B cell (primary cell): ENCODE measurements around the gene CNTNAP1. TPM values are rescaled to one million over a fixed set of nuclear protein-coding genes. Genes with fewer than 3 reads are reported as not detected.

Source experiments
- ATAC-seq: fragments of 200-7000 bp; cut with Tn5 transposase; one replicate; pipeline ENCODE4 v1.10.0; 2021; ENCODE audit warnings: low read depth, mild to moderate bottlenecking, moderate number of reproducible peaks, moderate library complexity
- CTCF ChIA-PET: fragments of 350-600 bp; sonication (Branson Sonifier 250); formaldehyde crosslinking; loops from one replicate; lab custom pipeline; 2021; ENCODE audit warnings: antibody characterized with exemption, inconsistent platforms; lab: Charles Lee
- POLR2A ChIA-PET: fragments of 350-600 bp; sonication (Branson Sonifier 250); formaldehyde crosslinking; loops from one replicate; lab custom pipeline; 2021; ENCODE audit warnings: antibody characterized with exemption; lab: Charles Lee
- DNase-seq: peaks from one replicate; pipeline ENCODE4 v3.0.0; 2013
- H2AFZ ChIP-seq: 2 replicates; pipeline ENCODE4 v1.6.1; 2012; ENCODE audit warnings: mild to moderate bottlenecking, low read depth, low read length; ENCODE audit not compliant: insufficient read depth, poor library complexity, severe bottlenecking
- H3K27ac ChIP-seq, 2 donors: 1 replicate in 1 of 2; 2 replicates in 1 of 2; pipeline ENCODE4 v1.5.1; 2012 to 2013; ENCODE audit warnings: low read length in 2 of 2, mild to moderate bottlenecking in 2 of 2, moderate library complexity in 1 of 2
- H3K27me3 ChIP-seq, 4 experiments: fragments of 200-600 bp in 1 of 4; sonication (generic) in 1 of 4; replicated peaks in 1 of 4; 1 replicate in 2 of 4; 2 replicates in 2 of 4; pipeline versions ENCODE4 v1.6.1 to v1.7.0; 2013 to 2016; ENCODE audit warnings: low read length in 3 of 4, mild to moderate bottlenecking in 2 of 4, mixed read lengths in 1 of 4, moderate library complexity in 1 of 4; ENCODE audit not compliant: insufficient read depth in 4 of 4, control insufficient read depth in 3 of 4; ENCODE audit errors: control extremely low read depth in 1 of 4
- H3K36me3 ChIP-seq, 2 experiments: replicated peaks in 1 of 2; 1 replicate in 1 of 2; 2 replicates in 1 of 2; pipeline versions ENCODE4 v1.6.1 to v1.7.1; 2013; ENCODE audit warnings: low read length in 1 of 2; ENCODE audit not compliant: insufficient read depth in 2 of 2, control insufficient read depth in 1 of 2; ENCODE audit errors: control extremely low read depth in 1 of 2, extremely low read depth in 1 of 2
- H3K4me1 ChIP-seq, 2 donors: fragments of 200-600 bp in 1 of 2; sonication (generic) in 1 of 2; 1 replicate in 1 of 2; 2 replicates in 1 of 2; pipeline versions ENCODE4 v1.5.1 to v1.6.1; 2013 to 2017; ENCODE audit warnings: low read length in 2 of 2; ENCODE audit not compliant: control insufficient read depth in 2 of 2, insufficient read depth in 2 of 2
- H3K4me2 ChIP-seq: replicated peaks from 2 replicates; pipeline ENCODE3; 2012; ENCODE audit warnings: mild to moderate bottlenecking, low read depth, low read length; ENCODE audit not compliant: poor library complexity, severe bottlenecking
- H3K4me3 ChIP-seq, 5 experiments: fragments of 200-600 bp in 1 of 5; sonication (generic) in 1 of 5; 1 replicate in 3 of 5; 2 replicates in 2 of 5; pipeline versions ENCODE4 v1.5.1 to v1.7.0; 2011 to 2016; ENCODE audit warnings: low read length in 4 of 5, mild to moderate bottlenecking in 4 of 5, low read depth in 2 of 5, control low read depth in 1 of 5, moderate library complexity in 1 of 5; ENCODE audit not compliant: insufficient read depth in 1 of 5; ENCODE audit errors: control extremely low read depth in 1 of 5, extremely low read depth in 1 of 5
- H3K79me2 ChIP-seq: fragments of 200-600 bp; sonication (generic); one replicate; pipeline ENCODE4 v1.6.0; 2016; ENCODE audit warnings: low read length; ENCODE audit not compliant: control insufficient read depth, insufficient read depth
- H3K9ac ChIP-seq: fragments of 200-600 bp; sonication (generic); 2 replicates; pipeline ENCODE4 v1.6.1; 2017; ENCODE audit warnings: mild to moderate bottlenecking, low read length, moderate library complexity
- H3K9me3 ChIP-seq, 3 donors: one replicate each; pipeline versions ENCODE4 v1.6.1 to v1.7.1; 2013; ENCODE audit warnings: low read length in 2 of 3; ENCODE audit not compliant: control insufficient read depth in 2 of 3, insufficient read depth in 1 of 3; ENCODE audit errors: control extremely low read depth in 1 of 3
- H4K20me1 ChIP-seq: 2 replicates; pipeline ENCODE4 v1.6.0; 2012; ENCODE audit warnings: mild to moderate bottlenecking, low read length; ENCODE audit not compliant: insufficient read depth, control insufficient read depth, poor library complexity, severe bottlenecking
- H3K27ac Mint-ChIP-seq: one replicate; pipeline ENCODE4 v1.8.0; 2021; ENCODE audit warnings: mixed read lengths
- H3K27me3 Mint-ChIP-seq: one replicate; pipeline ENCODE4 v1.8.0; 2021; ENCODE audit warnings: mixed read lengths
- H3K4me1 Mint-ChIP-seq: one replicate; pipeline ENCODE4 v1.8.0; 2021; ENCODE audit warnings: mixed read lengths
- H3K4me3 Mint-ChIP-seq: one replicate; pipeline ENCODE4 v1.8.0; 2021; ENCODE audit warnings: mixed read lengths
- H3K9me3 Mint-ChIP-seq: one replicate; pipeline ENCODE4 v1.8.0; 2022; ENCODE audit warnings: mixed read lengths; ENCODE audit not compliant: insufficient read depth
- EZH2 ChIP-seq: IDR thresholded peaks from 2 replicates; pipeline ENCODE4 v1.6.1; 2012; ENCODE audit warnings: borderline replicate concordance, low read depth, mild to moderate bottlenecking, moderate library complexity, low read length; ENCODE audit not compliant: insufficient read depth, poor library complexity, severe bottlenecking
- WGBS: methylation state at CpG from one replicate; pipeline ENCODE4 v1.1.5; 2013; ENCODE audit warnings: missing lambda C conversion rate; ENCODE audit not compliant: insufficient coverage; 5-methylcytosine and 5-hydroxymethylcytosine counted together
- intact Hi-C: fragments of 100-400 bp; cut with micrococcal nuclease; formaldehyde crosslinking; loops from one replicate; pipeline ENCODE4 v1.10.0; 2022
- polyA plus RNA-seq: library from polyadenylated mRNA; depleted of rRNA; stranded (reverse); fragments of >200 nt; gene quantifications from 2 replicates; pipeline ENCODE4 v1.2.3, GENCODE V29; 2012
- total RNA-seq, 2 donors: library from RNA; stranded (reverse); fragments of 120-200 nt in 1 of 2; gene quantifications; 1 replicate in 1 of 2; 2 replicates in 1 of 2; pipeline versions ENCODE4 v1.2.3 to v1.2.4, GENCODE V29; 2013 to 2022
- TF ChIP-seq, protein P1 (sequence below): fragments of 200-600 bp; IDR thresholded peaks from one replicate; pipeline ENCODE4 v1.8.0; 2022; ENCODE audit warnings: antibody characterized with exemption, mild to moderate bottlenecking

Gene CNTNAP1
- total and polyA plus RNA-seq, 2 donors (not counting 1 experiment from before 2014, with no cell fraction given) = 3.5 to 4.7 TPM

DNA sequence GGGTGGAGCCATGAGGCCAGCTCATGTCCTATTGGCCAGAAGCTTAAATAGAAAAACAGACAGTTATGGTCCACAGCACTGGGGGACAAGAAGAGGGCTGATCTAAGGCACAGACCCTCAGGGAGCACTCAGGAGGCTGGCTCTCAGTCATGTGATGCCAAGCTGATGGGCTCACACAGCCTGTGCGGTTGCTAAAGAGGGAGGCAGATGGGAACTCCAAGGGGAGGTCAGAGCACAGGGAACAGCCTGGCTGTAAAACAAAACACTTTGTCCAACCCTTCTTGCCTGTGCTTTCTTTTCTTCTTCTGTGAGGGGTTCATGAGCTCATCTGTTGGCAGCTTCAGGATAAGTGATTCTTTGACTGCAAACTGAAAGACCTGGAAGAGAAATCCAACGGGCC is 27.2 kb downstream of the CNTNAP1 start:
- H3K27me3 Mint-ChIP-seq = no peaks in the 10 kb centered on the region
- intact Hi-C loops = no loop called here
- peaks cover 23% of the 10 kb centered on the region for H3K4me1 Mint-ChIP-seq
- Histone ChIP-seq H3K79me2 (no peaks in the 10 kb centered on the region), H3K4me3 (no peak overlapping the region), H3K9me3 (no peaks in the 10 kb centered on the region), H2AFZ (no peak overlapping the region), H3K4me2 (no peak overlapping the region), H3K36me3 (peaks cover 4 to 74% of the 10 kb centered on the region in 2 experiments), H3K4me1 (peaks cover 20 to 36% of the 10 kb centered on the region in 2 donors), H3K27me3 (no peaks in the 10 kb centered on the region), H4K20me1 (no peaks in the 10 kb centered on the region), H3K27ac (no peak overlapping the region), H3K9ac (no peak overlapping the region)
- DNase-seq (no peak), ATAC-seq (no peak)
- ChIA-PET CTCF (interaction anchor here (0.6 to 1.5 kb wide), 6 partner anchors 10 to 1727 kb away, joined by 3 to 4 read pairs (median 4); no protein-coding TSS in a partner anchor), POLR2A (no interaction called here)
- no peak overlapping the region for H3K27ac Mint-ChIP-seq
- no peaks in the 10 kb centered on the region for H3K9me3 Mint-ChIP-seq
- no peak for TF ChIP-seq EZH2
- TF ChIP-seq, protein P1, sequence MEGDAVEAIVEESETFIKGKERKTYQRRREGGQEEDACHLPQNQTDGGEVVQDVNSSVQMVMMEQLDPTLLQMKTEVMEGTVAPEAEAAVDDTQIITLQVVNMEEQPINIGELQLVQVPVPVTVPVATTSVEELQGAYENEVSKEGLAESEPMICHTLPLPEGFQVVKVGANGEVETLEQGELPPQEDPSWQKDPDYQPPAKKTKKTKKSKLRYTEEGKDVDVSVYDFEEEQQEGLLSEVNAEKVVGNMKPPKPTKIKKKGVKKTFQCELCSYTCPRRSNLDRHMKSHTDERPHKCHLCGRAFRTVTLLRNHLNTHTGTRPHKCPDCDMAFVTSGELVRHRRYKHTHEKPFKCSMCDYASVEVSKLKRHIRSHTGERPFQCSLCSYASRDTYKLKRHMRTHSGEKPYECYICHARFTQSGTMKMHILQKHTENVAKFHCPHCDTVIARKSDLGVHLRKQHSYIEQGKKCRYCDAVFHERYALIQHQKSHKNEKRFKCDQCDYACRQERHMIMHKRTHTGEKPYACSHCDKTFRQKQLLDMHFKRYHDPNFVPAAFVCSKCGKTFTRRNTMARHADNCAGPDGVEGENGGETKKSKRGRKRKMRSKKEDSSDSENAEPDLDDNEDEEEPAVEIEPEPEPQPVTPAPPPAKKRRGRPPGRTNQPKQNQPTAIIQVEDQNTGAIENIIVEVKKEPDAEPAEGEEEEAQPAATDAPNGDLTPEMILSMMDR = no peak
- no peak overlapping the region for H3K4me3 Mint-ChIP-seq
- WGBS = 100% methylated on average over 2 of the region's 2 CpGs

DNA sequence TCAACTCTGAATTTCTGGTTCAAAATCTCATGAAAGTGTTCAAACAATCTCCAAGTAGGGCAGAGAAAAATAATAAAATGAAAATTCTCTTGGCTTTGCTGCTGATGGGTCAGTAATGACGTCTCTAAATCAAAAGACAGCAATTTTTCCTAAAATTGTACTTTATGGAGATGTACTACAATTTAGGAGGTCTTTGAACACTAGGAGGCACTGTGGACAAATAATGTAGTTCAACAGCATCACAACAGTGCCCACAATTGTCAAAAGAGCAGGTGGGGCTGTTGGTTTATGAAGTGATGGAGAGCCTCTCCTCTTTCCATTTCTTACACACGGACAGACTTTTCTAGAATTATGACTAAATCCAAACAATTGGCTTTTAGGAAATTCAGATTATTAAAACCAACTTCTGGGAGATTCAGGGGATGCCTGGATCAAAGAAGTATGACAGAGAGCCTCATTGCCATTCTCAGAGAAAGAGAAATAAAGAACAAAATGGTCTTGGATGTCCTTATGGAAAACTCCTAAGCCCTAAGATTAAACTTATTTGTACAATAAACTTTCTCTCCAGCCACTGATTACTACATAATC is 38.8 kb downstream of the CNTNAP1 start:
- no peaks in the 10 kb centered on the region for H3K9me3 ChIP-seq
- H3K4me1 ChIP-seq = no peaks in the 10 kb centered on the region
- Mint-ChIP-seq H3K27me3 (no peaks in the 10 kb centered on the region), H3K4me1 (peaks cover 3% of the 10 kb centered on the region), H3K27ac (peak overlapping the region; percentile 21), H3K9me3 (no peaks in the 10 kb centered on the region), H3K4me3 (no peak overlapping the region)
- ATAC-seq (peak; percentile 82), DNase-seq (peak; percentile 78)
- H3K27me3 ChIP-seq = no peaks in the 10 kb centered on the region
- H2AFZ ChIP-seq = no peak overlapping the region
- CTCF ChIA-PET = interaction anchor here (0.9 to 2.8 kb wide), 9 partner anchors 10 to 277 kb away, joined by 3 to 18 read pairs (median 5); partner anchors contain the start of genes PSMC3IP, RPL27 and VPS25
- TF ChIP-seq, protein P1 = peak; percentile 80
- TF ChIP-seq EZH2 = no peak
- H3K79me2 ChIP-seq = peaks cover 4% of the 10 kb centered on the region
- POLR2A ChIA-PET = no interaction called here
- H3K36me3 ChIP-seq = peaks cover 19 to 63% of the 10 kb centered on the region in 2 experiments
- H4K20me1 ChIP-seq = no peaks in the 10 kb centered on the region
- H3K4me2 ChIP-seq = no peak overlapping the region
- intact Hi-C loops = loop anchor here (1.0 to 2.0 kb wide), 4 partner anchors 23 to 216 kb away; partner anchors contain the start of gene BECN1
- no peak overlapping the region for H3K4me3 ChIP-seq
- no peak overlapping the region for H3K27ac ChIP-seq
- whole genome bisulfite sequencing = no CpG with 5 or more reads among the region's 2 CpGs
- H3K9ac ChIP-seq = no peak overlapping the region
